ENCODE data around the gene CFAP73.

Gene CFAP73

GRCh38 chr12:113134071-113134470 is 15.5 kb upstream of the CFAP73 start:
- DNase-seq (ENCODE audit: low spot score): no peak
- H3K27ac ChIP-seq: no peak overlapping the region
- ChIA-PET CTCF (interaction anchor here (0.6 to 1.6 kb wide), 2 partner anchors 19 to 45 kb away, joined by 4 to 11 read pairs; no protein-coding TSS in a partner anchor), POLR2A (ENCODE audit: low non-redundant PET) (no interaction called here)
- no peak for TF ChIP-seq CTCF (conservative IDR thresholded peaks at IDR 0.05; ENCODE audit: low read depth)

GRCh38 chr12:113134521-113134951 is 15.0 kb upstream of the CFAP73 start:
- H3K27ac ChIP-seq: no peak overlapping the region
- no peak for DNase-seq (ENCODE audit: low spot score)
- CTCF ChIA-PET: interaction anchor here (0.6 to 1.6 kb wide), 2 partner anchors 18 to 46 kb away, joined by 4 to 11 read pairs; no protein-coding TSS in a partner anchor
- TF ChIP-seq CTCF (conservative IDR thresholded peaks at IDR 0.05; ENCODE audit: low read depth): no peak
- POLR2A ChIA-PET (ENCODE audit: low non-redundant PET): no interaction called here

- POLR2A ChIA-PET (ENCODE audit: low non-redundant PET): no interaction called here
- DNase-seq (ENCODE audit: low spot score): peak; percentile 67
- no peak within 1 kb of the TSS for H3K27ac ChIP-seq
- no peak; the same call in 1 of the 2 replicates for TF ChIP-seq CTCF (conservative IDR thresholded peaks at IDR 0.05; ENCODE audit: low read depth)
- CTCF ChIA-PET: interaction anchor here (0.7 to 0.8 kb wide), 2 partner anchors 15 to 16 kb away, joined by 3 to 7 read pairs; no protein-coding TSS in a partner anchor
Measured at GRCh38 chr12:113135178-113136127, 14.1 kb upstream of the CFAP73 start, which contains the start of gene RASAL1. Gene RASAL1 (minus strand): TSS chr12:113135761. CDS start chr12:113135462, 299 bp downstream.

- no peak for DNase-seq (ENCODE audit: low spot score)
- POLR2A ChIA-PET (ENCODE audit: low non-redundant PET): no interaction called here
- H3K27ac ChIP-seq: no peak overlapping the region
- CTCF ChIA-PET: no interaction called here
- no peak for TF ChIP-seq CTCF (conservative IDR thresholded peaks at IDR 0.05; ENCODE audit: low read depth)
Measured at GRCh38 chr12:113136128-113136989, 13.2 kb upstream of the CFAP73 start.

- TF ChIP-seq CTCF (conservative IDR thresholded peaks at IDR 0.05; ENCODE audit: low read depth): no peak
- no peak overlapping the region for H3K27ac ChIP-seq
- ChIA-PET CTCF (interaction anchor here (0.6 to 1.2 kb wide), 2 partner anchors 38 to 146 kb away, joined by 3 to 4 read pairs; no protein-coding TSS in a partner anchor), POLR2A (ENCODE audit: low non-redundant PET) (no interaction called here)
- no peak for DNase-seq (ENCODE audit: low spot score)
Measured at GRCh38 chr12:113136990-113137511, 12.5 kb upstream of the CFAP73 start.
